Panc1 (cell line): ENCODE results near the gene INIP. TPM values are rescaled to one million over a fixed set of nuclear protein-coding genes. Genes with fewer than 3 reads are reported as not detected.

Source experiments
- ATAC-seq: fragments of 200-7000 bp; cut with Tn5 transposase; 2 replicates; pipeline ENCODE4 v1.9.1; 2020; ENCODE audit warnings: mild to moderate bottlenecking, moderate library complexity
- BruUV-seq: library from RNA; stranded (reverse); fragments of 400-500 nt; replicated peaks from 2 replicates; lab custom pipeline; 2021; lab: Mats Ljungman, UMichigan
- CTCF ChIA-PET: fragments of 300-600 bp; sonication (Branson Sonifier 250); formaldehyde crosslinking; loops from one replicate; lab custom pipeline; 2022; ENCODE audit warnings: antibody characterized with exemption; lab: Charles Lee
- POLR2A ChIA-PET: fragments of 300-600 bp; sonication (Branson Sonifier 250); formaldehyde crosslinking; loops from one replicate; lab custom pipeline; 2022; ENCODE audit warnings: antibody characterized with exemption; lab: Charles Lee
- DNase-seq: peaks from one replicate; pipeline ENCODE4 v3.0.0-alpha.2; 2010; ENCODE audit warnings: low read depth, low spot score
- H3K27ac ChIP-seq: 2 replicates; pipeline ENCODE4 v1.5.1; 2011; ENCODE audit warnings: mild to moderate bottlenecking, low read length, inconsistent platforms
- H3K27me3 ChIP-seq: fragments of 200-500 bp; sonication (Bioruptor generic); 2 replicates; pipeline ENCODE4 v1.6.0; 2014; ENCODE audit warnings: low read length, inconsistent platforms; ENCODE audit not compliant: control insufficient read depth, insufficient read depth
- H3K36me3 ChIP-seq: fragments of 200-500 bp; sonication (Bioruptor generic); 2 replicates; pipeline ENCODE4 v1.5.1; 2014; ENCODE audit warnings: inconsistent platforms, mild to moderate bottlenecking, low read length, moderate library complexity; ENCODE audit not compliant: control insufficient read depth, insufficient read depth
- H3K4me1 ChIP-seq: 2 replicates; pipeline ENCODE4 v1.5.1; 2011; ENCODE audit warnings: inconsistent platforms, mild to moderate bottlenecking, low read length, moderate library complexity; ENCODE audit not compliant: control insufficient read depth, insufficient read depth
- H3K4me3 ChIP-seq, 2 experiments: 2 replicates each; pipeline ENCODE4 v1.5.1; 2011 to 2012; ENCODE audit warnings: low read depth in 2 of 2, low read length in 2 of 2, mild to moderate bottlenecking in 2 of 2, inconsistent platforms in 1 of 2, moderate library complexity in 1 of 2
- H3K9me3 ChIP-seq: fragments of 200-500 bp; sonication (Bioruptor generic); 2 replicates; pipeline ENCODE4 v1.5.1; 2014; ENCODE audit warnings: low read depth, mild to moderate bottlenecking, inconsistent platforms, low read length, moderate library complexity; ENCODE audit not compliant: control insufficient read depth, insufficient read depth
- CTCF ChIP-seq: fragments of 450-650 bp; IDR thresholded peaks from 2 replicates; pipeline ENCODE4 v1.5.1; 2017; ENCODE audit warnings: mild to moderate bottlenecking
- POLR2AphosphoS5 ChIP-seq: IDR thresholded peaks from 2 replicates; pipeline ENCODE4 v1.6.1; 2012; ENCODE audit warnings: mild to moderate bottlenecking, low read depth, low read length, moderate library complexity
- REST ChIP-seq, 2 experiments: IDR thresholded peaks; 2 replicates each; pipeline ENCODE4 v1.6.1; 2011 to 2012; ENCODE audit warnings: low read depth in 2 of 2, control low read depth in 1 of 2, low read length in 1 of 2, mild to moderate bottlenecking in 1 of 2, moderate library complexity in 1 of 2; ENCODE audit not compliant: insufficient read depth in 1 of 2
- SIN3A ChIP-seq: IDR thresholded peaks from 2 replicates; pipeline ENCODE4 v1.6.1; 2012; ENCODE audit warnings: low read depth, mild to moderate bottlenecking, low read length, moderate library complexity, borderline replicate concordance; ENCODE audit not compliant: insufficient read depth
- TCF7L2 ChIP-seq: IDR thresholded peaks from 2 replicates; pipeline ENCODE4 v1.6.1; 2011; ENCODE audit warnings: mild to moderate bottlenecking, low read depth, low read length, inconsistent platforms
- in situ Hi-C: cut with HindIII; loops from 2 replicates; pipeline ENCODE4 v1.10.0; 2016; ENCODE audit warnings: low sequenced_read_pairs, low pct_unique_long_range_greater_than_20kb
- intact Hi-C: fragments of 100-400 bp; cut with micrococcal nuclease; formaldehyde crosslinking; loops from one replicate; pipeline ENCODE4 v1.10.0; 2022; ENCODE audit not compliant: unreplicated experiment
- total RNA-seq: library from RNA; stranded (reverse); gene quantifications from one replicate; pipeline ENCODE4 v1.2.1, GENCODE V29; 2021; ENCODE audit not compliant: unreplicated experiment

Gene INIP
- total RNA-seq, 1 experiment from 2014 or later = 20.0 TPM

- CTCF ChIA-PET = interaction anchor here (0.6 kb wide), 1 partner anchor 213 kb away, joined by 6 read pairs; no protein-coding TSS in a partner anchor
- Histone ChIP-seq H3K27ac (peak within 1 kb of the TSS; percentile 97), H3K9me3 (no peaks in the 10 kb centered on the region), H3K4me1 (peaks cover 6% of the 10 kb centered on the region; the same call in 1 of the 2 replicates), H3K27me3 (no peaks in the 10 kb centered on the region), H3K4me3 (peak within 1 kb of the TSS; percentile 67 to 85), H3K36me3 (no peaks in the 10 kb centered on the region; the same call in 1 of the 2 replicates)
- TF ChIP-seq CTCF (no peak), POLR2AphosphoS5 (peak; percentile 79)
- POLR2A ChIA-PET = no interaction called here
- ATAC-seq = peak; percentile 92
- DNase-seq = no peak
- intact Hi-C loops = no loop called here
- in situ Hi-C loops = no loop called here
- BruUV-seq = TSS peak; percentile 96
Observed at GRCh38 chr9:112750016-112750763, 32.3 kb upstream of the INIP start, which contains the start of gene SNX30. Gene SNX30, plus strand, starts transcription at chr9:112750760. Its CDS starts 242 bp downstream, at chr9:112751002.

- intact Hi-C loops = no loop called here
- no peak for TF ChIP-seq SIN3A
- no peak for TF ChIP-seq TCF7L2
- Histone ChIP-seq H3K9me3 (no peaks in the 10 kb centered on the region), H3K27ac (no peak overlapping the region), H3K27me3 (no peaks in the 10 kb centered on the region), H3K36me3 (no peaks in the 10 kb centered on the region; the same call in 1 of the 2 replicates), H3K4me1 (peaks cover 6% of the 10 kb centered on the region; the same call in 1 of the 2 replicates), H3K4me3 (no peak overlapping the region)
- in situ Hi-C loops = no loop called here
- ATAC-seq (no peak), DNase-seq (no peak)
- POLR2A ChIA-PET = no interaction called here
- BruUV-seq = no TSS peak
- CTCF ChIA-PET = no interaction called here
Observed at GRCh38 chr9:112747094-112747493, 29.2 kb upstream of the INIP start.

- DNase-seq (no peak), ATAC-seq (no peak)
- H3K36me3 ChIP-seq = no peaks in the 10 kb centered on the region
- BruUV-seq = no TSS peak
- ChIA-PET POLR2A (no interaction called here), CTCF (interaction anchor here (0.5 kb wide), 1 partner anchor 29 kb away, joined by 3 read pairs; no protein-coding TSS in a partner anchor)
- intact Hi-C loops (no loop called here), in situ Hi-C loops (no loop called here)
- H3K4me1 ChIP-seq = no peaks in the 10 kb centered on the region
- TF ChIP-seq SIN3A (no peak), TCF7L2 (no peak), CTCF (no peak), POLR2AphosphoS5 (no peak), REST (IDR thresholded peaks at IDR 0.05; ENCODE audit: insufficient read depth in 1 of 2, low read depth in 2 of 2, low read length in 1 of 2) (no peak)
- H3K27ac ChIP-seq = no peak overlapping the region
- H3K9me3 ChIP-seq = no peaks in the 10 kb centered on the region
- no peaks in the 10 kb centered on the region for H3K27me3 ChIP-seq
- H3K4me3 ChIP-seq = no peak overlapping the region
Observed at GRCh38 chr9:112744177-112744576, 26.3 kb upstream of the INIP start.
